Daoy (cell line): ENCODE data around the gene C1QL1. TPM values are rescaled to one million over a fixed set of nuclear protein-coding genes. Genes with fewer than 3 reads are reported as not detected.
A peak's percentile ranks its signal among the peaks of the same experiment; 100 is the strongest.

Experiments
- DNase-seq: peaks from one replicate; pipeline ENCODE4 v3.0.0-alpha.2; 2015; ENCODE audit warnings: low read depth
- total RNA-seq: library from RNA; depleted of rRNA; stranded (reverse); fragments of >200 nt; shearing (Covaris generic); gene quantifications from 2 replicates; pipeline ENCODE4 v1.2.3, GENCODE V29; 2014; rRNA removed

The C1QL1 gene
- 1.2 and 4.9 TPM in 2 replicates for total RNA-seq

DNA sequence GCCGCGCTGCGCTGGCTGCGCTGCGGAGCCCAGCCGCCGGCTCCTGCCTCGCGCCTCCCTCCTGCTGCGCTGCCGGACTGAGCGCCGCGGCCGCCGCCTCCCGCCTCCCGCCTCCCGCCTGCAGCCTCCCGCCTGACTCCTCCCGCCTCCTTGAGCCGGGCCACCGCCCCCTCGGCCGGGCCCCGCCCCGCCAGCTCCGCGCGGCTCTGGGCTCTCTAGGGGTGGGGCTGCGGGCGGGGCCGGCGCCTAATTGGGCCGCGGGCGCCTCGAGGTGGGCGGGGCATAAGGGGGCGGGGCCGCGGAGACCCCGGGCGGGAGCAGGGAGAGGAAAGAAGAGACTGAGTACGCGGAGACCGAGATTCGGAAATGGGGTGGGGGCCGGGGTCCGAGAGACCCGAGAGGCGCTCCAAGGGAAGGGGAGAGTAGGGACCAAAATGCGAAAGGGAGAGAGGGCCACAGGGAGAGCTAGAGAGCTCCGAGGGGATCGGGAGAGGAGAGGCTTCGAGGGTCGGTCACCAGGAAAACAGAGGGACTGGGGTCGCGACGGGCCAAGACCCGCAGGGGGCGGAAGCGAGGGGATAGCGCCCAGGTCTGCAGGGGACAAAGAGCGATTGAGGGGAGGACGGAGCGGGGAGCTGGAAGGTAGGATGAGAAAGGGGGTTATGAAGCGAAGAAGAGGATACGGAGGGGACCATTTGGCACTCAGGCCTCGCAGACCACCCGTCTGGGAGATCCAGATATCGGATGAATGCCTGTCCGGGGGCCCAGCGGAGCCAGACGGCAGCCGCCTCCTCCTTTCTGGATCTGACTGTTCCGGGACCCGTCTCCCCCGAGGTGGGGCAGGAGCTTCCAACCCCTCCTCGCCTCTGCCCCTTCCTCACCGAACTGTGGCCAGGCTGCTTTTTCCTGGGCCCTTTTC lies at the start of gene C1QL1:
C1QL1 (minus strand) TSS at position 79 of the 919 bp plus-strand sequence. CDS start 255 bp downstream, outside the sequence.
- peak; percentile 98 for DNase-seq

DNA sequence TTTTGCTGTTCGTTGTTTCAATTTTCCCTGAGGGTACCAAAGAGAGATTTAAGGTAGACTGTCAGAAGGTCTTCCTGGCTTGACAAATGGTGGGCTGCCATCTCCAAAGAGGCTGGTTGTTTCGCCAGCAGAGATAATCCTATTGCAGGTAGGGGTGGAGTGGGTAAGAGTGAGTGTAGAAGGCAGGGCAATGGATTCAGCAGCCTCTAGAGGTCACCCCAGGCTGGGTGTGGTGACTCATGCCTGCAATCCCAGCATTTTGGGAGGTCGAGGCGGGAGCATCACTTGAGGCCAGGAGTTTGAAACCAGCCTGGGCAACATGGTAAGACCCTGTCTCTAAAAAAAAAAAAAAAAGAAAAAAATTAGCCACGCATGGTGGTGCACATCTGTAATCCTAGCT lies 48.7 kb upstream of the C1QL1 start:
- peak; percentile 48 for DNase-seq

DNA sequence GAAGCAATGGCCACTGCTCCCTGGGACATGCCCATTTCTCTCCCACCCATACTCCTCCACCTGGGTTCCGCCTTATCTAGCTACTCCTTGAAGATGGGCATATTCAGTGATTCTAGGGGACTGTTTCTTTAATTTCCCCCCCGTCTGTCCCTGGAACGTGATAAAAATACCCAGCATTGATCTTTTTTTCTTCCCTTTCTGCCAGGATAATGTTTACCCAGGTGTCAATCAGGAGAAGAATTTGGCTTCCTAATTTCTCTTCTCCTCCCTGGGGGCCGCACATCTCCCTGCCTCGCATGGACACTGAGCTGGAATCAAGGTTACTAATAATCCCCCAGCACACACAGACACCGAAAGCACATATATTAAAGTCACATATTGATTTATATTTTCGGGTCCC lies 48.1 kb upstream of the C1QL1 start:
- DNase-seq = no peak

DNA sequence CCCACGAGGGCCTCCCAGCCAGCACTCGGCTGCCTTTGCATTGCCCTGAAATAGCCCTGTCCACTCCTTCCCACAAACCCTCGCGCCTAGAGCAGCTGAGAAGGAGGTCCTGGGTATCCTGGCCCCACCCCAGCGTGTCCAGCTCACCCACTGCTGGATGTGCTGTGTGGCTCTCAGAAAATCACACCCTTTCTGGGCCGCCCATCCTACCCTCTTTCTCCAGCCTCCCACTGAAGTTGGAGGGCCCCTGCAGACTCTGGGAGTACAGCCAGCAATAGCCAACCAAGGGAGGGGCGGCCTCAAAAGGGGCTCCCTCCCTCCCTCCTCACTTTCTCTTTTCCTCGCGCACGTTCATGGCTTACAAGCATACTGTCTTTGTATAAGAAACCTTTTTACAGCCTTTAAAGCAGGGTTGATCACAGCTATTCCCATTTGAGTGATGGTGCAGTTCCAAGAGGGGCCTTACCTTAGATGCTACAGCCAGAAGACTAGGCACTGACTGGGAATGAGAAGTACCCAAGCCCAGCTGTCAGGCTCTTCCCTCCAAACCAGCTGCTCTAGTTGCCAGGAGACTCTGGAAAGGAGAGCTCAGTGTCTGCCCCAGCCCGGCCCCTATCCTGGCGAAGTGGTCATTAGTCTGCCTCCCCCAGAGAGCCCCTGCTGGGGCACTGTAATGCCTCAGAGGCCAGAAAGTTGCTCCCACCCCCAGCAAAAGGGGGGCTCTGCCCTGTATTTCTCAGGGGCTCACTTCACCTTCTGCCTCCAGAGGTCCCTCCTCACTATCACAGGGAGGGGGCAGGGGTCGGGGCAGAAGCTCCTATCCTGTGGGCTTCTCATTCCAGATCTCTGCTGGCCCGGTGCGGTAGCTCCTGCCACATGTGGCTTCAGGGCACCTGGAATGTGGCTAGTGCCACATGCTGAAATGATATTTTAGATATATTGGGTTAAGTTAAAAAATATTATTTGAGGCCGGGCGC lies 45.2 kb upstream of the C1QL1 start:
- no peak for DNase-seq

DNA sequence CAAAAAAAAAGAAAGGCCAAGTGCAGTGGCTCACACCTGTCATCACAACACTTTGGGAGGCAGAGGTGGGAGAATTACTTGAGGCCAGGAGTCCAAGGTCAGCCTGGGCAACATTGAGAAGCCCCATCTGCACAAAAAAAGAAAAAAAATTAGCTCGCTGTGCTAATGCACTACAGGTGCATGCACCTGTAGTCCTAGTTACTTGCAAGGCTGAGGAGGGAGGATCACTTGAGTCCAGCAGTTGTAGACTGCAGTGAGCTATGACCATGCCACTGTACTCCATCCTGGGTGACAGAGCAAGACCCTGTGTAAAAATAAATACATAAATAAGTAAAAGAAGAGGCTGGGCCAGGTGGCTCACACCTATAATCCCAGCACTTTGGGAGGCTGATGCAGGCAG lies 43.7 kb upstream of the C1QL1 start:
- no peak for DNase-seq

DNA sequence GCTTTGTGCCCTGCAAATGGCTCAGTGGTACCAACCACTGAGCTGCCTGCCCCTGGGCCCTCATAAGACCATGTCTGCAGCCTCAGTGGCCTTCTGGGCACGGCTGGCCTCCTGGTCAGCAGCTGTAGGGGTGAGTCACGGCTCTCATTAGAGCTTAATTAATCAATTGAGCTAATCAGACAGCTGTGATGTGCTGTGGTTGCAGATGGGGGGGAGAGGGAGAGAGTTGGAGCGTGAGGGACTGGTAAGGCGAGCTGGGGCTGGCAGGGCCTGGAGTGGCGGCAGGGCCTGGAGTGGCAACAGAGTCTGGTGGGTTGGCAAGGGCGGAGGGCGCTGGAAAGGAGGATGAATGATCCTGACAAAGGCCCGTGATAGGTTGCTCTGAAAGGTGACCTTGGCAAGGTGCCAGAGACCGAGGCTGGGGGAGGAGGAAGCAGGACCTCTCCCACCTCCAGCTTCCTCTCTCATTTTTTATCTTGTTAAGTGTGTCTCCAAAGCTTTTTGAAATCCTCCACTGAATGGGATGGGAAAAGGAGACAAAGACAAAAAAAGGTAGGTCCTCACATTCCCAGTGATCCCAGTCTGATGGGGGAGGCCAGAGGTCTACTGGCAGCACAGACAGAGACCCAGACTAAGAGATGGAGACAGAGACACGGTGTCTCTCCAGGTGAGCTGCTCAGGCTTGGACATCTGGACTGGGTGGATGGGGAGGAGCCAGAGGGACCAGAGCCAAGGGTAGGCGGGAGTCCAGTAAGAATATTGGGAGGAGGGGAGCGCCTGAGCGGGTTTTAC lies 41.8 kb upstream of the C1QL1 start:
- no peak for DNase-seq

DNA sequence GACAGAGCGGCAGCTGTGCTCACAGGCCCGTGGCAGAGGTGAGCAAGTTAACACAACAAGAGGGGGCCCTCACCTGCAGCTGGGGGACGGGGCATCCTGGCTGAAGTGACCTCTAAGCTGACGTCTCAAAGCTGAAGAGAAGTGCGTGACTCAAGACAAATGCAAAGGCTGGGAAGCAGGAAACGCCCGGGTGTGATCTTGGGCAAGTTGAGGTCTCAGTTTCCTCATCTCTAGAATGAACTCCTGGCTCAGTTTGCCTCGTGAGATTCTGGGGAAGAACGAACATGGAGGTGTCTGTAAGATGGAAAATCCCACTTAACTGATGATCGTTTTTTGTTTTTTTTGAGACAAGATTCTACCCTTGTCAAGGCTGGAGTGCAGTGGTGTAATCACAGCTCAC lies 40.1 kb upstream of the C1QL1 start:
- no peak for DNase-seq

DNA sequence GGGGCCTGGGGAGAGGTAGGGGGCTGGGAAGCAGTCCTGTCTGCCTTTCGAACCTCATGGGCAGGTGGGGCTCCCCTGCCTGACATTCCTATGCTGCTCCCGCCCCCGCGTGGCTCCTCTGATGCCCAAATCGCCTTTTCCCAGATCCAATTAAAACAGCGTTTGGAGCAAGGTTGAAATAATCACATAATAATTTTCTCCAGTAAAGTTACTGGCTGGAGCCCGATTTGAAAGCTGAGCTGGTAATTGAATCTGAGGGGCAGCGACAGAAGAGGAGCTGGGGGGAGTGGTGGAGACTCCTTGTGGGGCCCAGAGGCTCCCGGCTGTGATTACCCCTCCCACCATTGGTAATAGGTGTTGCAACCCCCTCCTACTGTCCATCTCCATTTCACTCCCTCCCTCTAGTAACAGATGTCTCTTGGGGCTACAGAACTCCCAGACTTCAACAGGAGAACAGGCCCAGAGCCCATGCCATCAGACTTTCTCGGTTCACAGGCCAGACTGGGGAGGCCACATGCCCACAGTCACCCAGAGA lies 38.9 kb upstream of the C1QL1 start:
- DNase-seq = no peak

DNA sequence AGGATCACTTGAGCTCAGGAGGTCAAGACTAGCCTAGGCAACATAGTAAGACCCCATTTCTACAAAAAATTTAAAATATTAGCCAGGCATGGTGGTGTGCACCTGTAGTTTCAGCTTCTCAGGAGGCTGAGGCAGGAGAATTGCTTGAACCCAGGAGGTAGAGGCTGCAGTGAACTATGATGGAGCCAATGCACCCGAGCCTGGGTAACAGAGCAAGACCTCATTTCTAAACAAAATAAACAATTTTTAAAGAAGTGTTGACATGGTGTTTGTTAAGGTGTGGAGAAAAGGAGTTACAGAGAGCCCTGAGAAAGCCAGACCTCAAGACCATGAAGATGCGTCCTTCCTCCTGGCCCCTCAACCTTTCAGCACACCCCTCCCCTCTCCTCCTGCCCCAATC lies 37.6 kb upstream of the C1QL1 start:
- no peak for DNase-seq

DNA sequence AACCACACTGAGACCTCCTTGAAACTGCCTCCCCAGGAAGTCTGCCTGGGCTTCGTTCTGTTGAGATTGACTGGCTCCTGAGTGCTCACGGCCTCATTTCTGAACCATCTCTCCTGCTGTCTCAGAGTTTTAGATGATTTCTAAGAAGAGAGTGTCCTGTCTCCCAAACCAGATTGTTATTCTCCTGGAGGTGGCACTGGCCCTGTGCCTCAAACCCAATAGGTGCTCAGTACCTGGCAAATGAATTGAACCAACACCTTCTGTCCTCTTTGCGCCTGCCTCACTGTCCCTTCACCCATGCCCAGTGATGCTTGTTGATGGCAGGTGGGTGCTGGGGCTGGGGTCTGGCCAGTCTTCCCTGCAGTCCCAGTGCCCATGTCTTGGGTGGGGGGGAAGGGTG lies 36.3 kb upstream of the C1QL1 start:
- no peak for DNase-seq

DNA sequence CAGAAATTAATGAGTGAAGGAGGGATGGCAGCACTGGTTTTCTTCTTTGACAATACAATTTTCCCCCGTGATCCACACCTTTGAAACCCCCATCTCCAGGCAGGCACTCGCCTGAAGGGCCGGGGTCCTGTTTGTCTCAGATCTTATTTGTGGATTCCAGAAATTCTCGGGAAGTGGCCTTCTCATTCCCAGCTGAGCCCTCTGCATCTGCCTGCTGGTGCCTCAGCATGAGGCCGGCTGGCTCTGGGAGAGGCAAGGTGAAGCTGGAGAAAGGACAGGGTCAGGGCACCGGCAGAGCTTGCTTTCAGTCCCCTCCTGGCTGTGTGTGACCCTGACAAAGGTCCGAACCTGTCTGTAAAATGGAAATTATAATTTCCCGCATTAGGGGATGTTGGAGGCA lies 35.8 kb upstream of the C1QL1 start:
- no peak for DNase-seq

DNA sequence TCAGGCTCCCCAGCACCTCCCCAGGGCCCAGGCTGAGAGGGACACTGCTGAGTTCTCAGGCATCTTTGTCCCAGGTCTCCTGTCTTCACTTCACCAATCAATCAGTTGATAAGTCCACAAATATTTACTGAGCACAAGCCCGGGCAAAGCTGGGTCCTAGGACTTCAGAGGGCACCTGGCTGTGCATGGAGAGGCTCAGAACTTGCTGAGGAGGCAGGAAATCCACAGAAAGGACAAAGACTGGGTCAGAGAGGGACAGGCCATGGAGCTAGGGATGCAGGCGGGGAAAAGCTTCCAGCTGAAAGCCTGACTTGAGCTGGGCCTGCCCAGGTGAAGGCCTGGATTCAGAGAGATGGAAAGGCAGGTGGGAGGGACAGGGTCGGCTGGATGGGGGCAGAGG lies 33.2 kb upstream of the C1QL1 start:
- no peak for DNase-seq

DNA sequence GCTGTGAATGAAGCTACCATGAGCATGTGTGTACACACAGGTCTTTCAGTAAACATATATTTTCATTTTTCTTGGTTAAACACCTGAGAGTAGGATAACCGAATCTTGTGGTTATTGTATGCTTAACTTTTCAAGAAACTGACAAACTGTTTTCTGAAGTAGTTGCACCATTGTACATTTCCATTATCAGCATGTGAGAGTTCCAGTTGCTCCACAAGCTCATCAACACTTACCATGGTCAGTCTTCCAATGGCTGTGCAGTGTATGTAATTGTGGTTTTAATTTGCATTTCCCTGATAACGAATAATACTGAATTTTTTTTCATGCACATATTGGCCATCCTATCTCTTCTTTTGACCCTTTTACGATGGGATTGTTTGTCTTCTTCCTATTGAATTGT lies 31.3 kb upstream of the C1QL1 start:
- no peak for DNase-seq

DNA sequence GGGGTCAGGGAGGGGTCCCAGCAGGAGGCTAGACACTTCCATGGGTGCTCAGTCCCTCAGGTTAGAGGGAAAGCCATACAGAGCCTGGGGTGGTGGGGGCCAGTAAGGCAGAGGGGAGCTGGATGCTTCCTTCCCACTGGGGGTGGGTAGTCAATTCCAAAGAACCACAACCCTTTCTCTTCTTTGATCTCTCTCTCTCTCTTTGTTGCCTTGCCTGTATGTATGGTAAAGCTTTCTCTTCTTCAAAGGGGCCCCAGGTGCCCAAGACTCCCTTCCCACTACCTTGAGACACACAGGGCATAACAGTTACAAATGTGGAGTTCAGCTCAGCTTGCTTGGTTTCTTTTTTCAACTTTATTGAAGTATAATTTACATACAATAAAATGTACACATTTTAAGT lies 30.5 kb upstream of the C1QL1 start:
- DNase-seq = no peak

DNA sequence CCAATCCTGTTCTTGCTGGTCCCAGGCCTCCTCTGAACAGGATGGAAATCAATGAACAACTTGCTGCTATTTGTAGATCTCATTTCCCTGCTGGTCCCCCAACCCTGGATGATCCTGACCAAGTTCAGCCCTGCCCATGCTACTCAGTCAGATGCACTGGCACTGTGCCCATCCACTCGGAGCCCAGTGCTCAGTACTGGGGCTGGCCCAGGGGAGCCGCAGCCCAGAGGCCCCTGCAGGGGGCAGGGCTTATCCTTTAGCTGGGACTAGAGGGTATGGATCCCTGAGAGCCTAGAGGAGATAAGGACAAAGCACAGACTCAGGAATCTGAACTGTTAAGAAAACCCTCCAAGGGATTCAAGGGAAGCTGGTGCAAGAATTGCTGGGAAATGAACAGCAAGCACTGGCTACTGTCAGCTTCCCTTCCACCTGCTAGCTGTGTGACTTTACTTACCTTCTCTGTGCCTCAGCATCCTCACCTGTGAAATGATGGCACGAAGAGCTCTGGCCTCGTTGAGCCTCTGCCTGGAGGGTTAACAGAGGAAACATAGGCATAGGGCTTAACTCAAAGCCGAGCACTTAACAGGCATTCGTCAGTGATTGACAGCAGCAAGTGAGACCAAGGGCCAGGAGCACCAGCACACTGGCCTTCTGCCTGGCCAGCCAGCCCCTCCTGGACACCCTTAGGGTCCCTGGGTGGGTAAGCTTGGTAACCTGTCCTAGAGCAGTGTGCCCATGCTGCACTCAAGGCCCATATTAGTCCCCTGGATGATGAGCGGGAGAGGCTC lies 29.8 kb upstream of the C1QL1 start:
- no peak for DNase-seq

DNA sequence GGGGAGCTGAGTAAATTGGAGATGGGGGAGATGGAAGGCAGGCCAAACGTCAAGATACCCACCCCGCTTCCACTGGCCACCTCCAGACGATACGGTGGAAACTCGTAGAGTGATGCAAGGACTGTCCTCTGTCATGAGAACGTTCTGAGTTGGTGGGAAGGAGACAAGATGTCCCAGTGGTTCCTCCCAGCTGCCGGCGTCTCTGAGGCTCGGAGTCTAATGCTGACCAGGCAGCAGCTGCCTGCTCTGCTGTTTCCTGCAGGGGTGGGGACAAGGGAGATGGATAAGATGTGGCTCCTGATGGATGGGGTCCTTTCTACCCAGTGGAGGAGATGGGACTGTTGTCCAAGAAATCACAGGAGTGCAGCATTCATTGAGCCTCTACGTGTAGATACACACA lies 28.2 kb upstream of the C1QL1 start:
- DNase-seq = no peak

DNA sequence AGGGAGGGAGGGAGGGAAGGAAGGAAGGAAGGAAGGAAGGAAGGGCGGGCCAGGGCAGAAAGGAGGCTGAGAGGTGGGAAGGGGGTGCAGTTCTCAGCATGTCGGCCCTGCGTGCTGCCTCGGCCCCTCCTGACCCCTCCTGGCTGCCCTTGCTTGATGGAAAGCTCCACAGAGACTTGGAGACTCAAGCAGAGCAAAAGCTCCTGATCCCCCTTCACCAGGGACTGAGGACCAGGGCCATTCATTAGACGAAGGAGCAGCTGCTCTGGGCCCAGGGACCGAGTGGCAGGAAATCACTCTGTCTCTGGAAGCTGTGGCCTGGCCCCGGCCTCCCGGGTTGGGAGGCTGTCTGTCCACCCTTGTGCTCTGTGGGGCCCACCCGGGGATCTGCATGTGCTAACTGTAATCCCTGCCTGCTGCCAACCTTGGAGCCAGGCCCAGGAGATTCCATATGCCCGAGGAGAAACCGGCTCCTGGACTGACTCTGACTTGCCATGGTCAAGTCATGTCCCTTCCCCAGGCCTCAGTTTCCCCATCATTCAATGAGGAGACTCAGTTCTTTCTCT lies 27.4 kb upstream of the C1QL1 start:
- no peak for DNase-seq

DNA sequence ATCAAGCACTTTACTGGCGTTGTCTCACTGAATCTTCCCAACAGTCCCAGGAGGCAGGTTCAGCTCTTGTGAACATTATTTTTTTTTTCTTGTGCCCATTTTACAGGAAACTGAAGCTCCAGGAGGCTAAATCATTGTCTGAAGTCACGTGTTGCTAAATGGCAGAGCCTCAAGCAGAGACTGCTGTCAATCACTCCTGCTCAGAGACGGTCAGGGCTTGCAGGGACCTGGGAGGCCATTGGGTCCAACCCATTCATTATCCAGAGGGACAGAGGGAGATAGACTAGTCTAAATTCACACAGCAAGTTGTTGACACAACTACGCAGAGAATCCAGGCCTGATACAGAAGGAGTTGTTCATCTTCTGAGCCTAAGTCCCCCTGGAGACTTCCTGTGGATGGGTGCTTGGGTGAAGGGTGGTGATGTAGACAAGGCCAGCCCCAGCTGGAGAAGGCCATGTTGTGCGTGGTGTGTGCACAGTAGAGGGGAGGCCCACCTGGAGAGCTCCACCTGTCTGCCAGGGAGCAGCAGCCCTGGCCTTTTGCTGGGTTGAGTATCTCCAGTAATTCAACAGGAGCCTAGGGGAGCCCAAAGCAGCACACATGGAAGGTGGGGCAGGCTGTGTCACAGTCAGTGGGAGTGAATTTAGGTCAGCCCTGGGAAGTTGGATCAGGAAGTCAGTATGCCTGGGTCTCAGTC lies 24.3 kb upstream of the C1QL1 start:
- no peak for DNase-seq

DNA sequence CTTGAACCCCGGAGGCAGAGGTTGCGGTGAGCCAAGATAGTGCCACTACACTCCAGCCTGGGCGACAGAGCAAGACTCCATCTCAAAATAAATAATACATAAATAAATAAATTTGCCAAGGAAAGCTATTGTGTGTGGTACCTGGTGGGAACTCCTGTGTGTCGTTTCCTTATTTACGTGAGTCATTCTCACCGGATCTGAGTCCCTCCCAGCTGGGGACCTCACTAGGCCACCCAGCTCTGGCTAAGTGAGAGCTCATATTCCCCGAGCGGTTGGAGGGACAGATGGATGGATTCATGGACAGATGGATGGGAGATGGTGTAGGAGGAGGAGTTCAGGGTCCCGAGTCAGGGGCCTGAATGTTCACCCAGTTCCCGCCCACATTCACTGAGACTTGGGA lies 22.9 kb upstream of the C1QL1 start:
- peak; percentile 46 for DNase-seq
